Measurements from ENCODE around the gene ACTN3.
A peak's percentile ranks its signal among the peaks of the same experiment; 100 is the strongest.

Gene ACTN3

DNA sequence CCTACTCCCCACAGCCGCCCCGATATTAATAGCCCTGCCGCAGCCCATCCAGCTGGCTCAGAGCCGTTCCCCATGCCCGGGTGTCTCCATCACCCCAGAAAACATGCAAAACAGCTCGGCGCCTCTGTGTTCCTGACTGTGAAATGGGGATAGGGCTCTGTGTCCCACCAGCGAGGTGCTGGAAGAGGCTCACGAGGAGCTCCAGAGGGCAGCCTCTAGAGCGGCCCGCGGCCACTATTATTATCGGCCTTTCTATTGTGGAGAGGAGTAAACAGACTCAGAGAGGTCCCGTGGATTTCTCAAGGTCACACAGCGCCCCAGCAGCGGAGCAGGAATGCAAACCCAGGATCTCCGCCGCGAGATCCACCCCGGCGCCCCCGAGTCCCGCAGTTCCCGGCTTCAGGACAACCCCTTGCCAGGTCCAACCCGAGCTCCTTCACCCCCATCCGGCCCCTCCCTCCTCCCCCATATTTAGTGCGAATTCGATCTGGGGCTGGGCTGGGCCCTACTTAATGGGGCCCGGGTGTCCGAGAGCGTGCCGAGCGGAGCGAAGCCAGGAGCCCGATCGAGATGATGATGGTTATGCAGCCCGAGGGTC lies at the start of gene ACTN3:
ACTN3 (plus strand) TSS at position 536 of the 598 bp plus-strand sequence; CDS start at position 571, 35 bp downstream.
- peak within 1 kb of the TSS; percentile 80 for H2AFZ ChIP-seq (ENCODE audit: low read length)

DNA sequence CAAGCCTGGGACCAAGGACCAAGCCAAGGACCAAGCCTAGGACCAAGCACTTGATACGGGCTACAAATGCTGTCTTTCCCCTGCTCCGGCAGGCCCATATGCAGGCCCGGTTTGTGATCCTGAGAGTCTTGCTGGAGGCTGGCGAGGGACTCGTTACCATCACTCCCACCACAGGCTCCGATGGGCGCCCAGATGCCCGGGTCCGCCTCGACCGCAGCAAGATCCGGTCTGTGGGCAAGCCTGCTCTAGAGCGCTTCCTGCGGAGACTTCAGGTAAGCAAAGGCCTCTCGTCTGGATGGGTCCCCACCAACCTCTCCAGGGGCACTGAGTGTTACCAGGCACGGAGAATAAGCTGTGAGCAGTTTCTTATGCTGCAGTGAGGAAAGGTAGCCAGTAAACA lies 49.5 kb upstream of the ACTN3 start:
- H4K20me1 ChIP-seq (ENCODE audit: insufficient read depth, low read length, poor library complexity, severe bottlenecking): no peaks in the 10 kb centered on the region
- H2AFZ ChIP-seq (ENCODE audit: low read length): no peak overlapping the region
- H3K4me1 ChIP-seq (ENCODE audit: insufficient read depth, low read length, poor library complexity, severe bottlenecking): no peaks in the 10 kb centered on the region
- H3K4me2 ChIP-seq (ENCODE audit: low read depth, low read length, poor library complexity, severe bottlenecking): no peak overlapping the region
- H3F3A ChIP-seq (ENCODE audit: low read depth): no peaks in the 10 kb centered on the region
- peaks cover 13% of the 10 kb centered on the region; the same call in 1 of the 2 replicates for H3K36me3 ChIP-seq (ENCODE audit: insufficient read depth, low read length)
- no peaks in the 10 kb centered on the region for H3K27me3 ChIP-seq (ENCODE audit: insufficient read depth, low read length, poor library complexity, severe bottlenecking)
- no peaks in the 10 kb centered on the region for H3K9me3 ChIP-seq (ENCODE audit: insufficient read depth, low read depth, low read length)
- H3K9ac ChIP-seq (ENCODE audit: low read depth, low read length, poor library complexity, severe bottlenecking): no peak overlapping the region
- no peaks in the 10 kb centered on the region for H3K9me2 ChIP-seq (replicated peaks; ENCODE audit: low read depth, low read length)
- no peak overlapping the region for H3K4me3 ChIP-seq (ENCODE audit: low read length, poor library complexity, severe bottlenecking)
- H3K79me2 ChIP-seq (ENCODE audit: insufficient read depth, low read length): no peaks in the 10 kb centered on the region
- TF ChIP-seq EZH2phosphoT487 (IDR thresholded peaks at IDR 0.05; ENCODE audit: borderline replicate concordance): no peak
- TF ChIP-seq, protein P1, sequence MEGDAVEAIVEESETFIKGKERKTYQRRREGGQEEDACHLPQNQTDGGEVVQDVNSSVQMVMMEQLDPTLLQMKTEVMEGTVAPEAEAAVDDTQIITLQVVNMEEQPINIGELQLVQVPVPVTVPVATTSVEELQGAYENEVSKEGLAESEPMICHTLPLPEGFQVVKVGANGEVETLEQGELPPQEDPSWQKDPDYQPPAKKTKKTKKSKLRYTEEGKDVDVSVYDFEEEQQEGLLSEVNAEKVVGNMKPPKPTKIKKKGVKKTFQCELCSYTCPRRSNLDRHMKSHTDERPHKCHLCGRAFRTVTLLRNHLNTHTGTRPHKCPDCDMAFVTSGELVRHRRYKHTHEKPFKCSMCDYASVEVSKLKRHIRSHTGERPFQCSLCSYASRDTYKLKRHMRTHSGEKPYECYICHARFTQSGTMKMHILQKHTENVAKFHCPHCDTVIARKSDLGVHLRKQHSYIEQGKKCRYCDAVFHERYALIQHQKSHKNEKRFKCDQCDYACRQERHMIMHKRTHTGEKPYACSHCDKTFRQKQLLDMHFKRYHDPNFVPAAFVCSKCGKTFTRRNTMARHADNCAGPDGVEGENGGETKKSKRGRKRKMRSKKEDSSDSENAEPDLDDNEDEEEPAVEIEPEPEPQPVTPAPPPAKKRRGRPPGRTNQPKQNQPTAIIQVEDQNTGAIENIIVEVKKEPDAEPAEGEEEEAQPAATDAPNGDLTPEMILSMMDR (conservative IDR thresholded peaks at IDR 0.05; ENCODE audit: low read length): no peak

More for the DNA sequence above, at the start of gene ACTN3:
- no peaks in the 10 kb centered on the region for H3K27me3 ChIP-seq (ENCODE audit: insufficient read depth, low read length, poor library complexity, severe bottlenecking)
- H3K9me3 ChIP-seq (ENCODE audit: insufficient read depth, low read depth, low read length): no peaks in the 10 kb centered on the region
- peaks cover 16% of the 10 kb centered on the region for H3K4me1 ChIP-seq (ENCODE audit: insufficient read depth, low read length, poor library complexity, severe bottlenecking)
- TF ChIP-seq, protein P1 (conservative IDR thresholded peaks at IDR 0.05; ENCODE audit: low read length): no peak
- TF ChIP-seq EZH2phosphoT487 (IDR thresholded peaks at IDR 0.05; ENCODE audit: borderline replicate concordance): no peak
- H3K79me2 ChIP-seq (ENCODE audit: insufficient read depth, low read length): peaks cover 35% of the 10 kb centered on the region
- H3K9me2 ChIP-seq (replicated peaks; ENCODE audit: low read depth, low read length): no peaks in the 10 kb centered on the region
- H3K9ac ChIP-seq (ENCODE audit: low read depth, low read length, poor library complexity, severe bottlenecking): peak within 1 kb of the TSS; percentile 93
- peak within 1 kb of the TSS; percentile 94 for H3K4me3 ChIP-seq (ENCODE audit: low read length, poor library complexity, severe bottlenecking)
- H4K20me1 ChIP-seq (ENCODE audit: insufficient read depth, low read length, poor library complexity, severe bottlenecking): no peaks in the 10 kb centered on the region
- no peaks in the 10 kb centered on the region; the same call in 1 of the 2 replicates for H3K36me3 ChIP-seq (ENCODE audit: insufficient read depth, low read length)
- peaks cover 4% of the 10 kb centered on the region; the same call in 1 of the 2 replicates for H3F3A ChIP-seq (ENCODE audit: low read depth)
- H3K4me2 ChIP-seq (ENCODE audit: low read depth, low read length, poor library complexity, severe bottlenecking): peak within 1 kb of the TSS; percentile 95

DNA sequence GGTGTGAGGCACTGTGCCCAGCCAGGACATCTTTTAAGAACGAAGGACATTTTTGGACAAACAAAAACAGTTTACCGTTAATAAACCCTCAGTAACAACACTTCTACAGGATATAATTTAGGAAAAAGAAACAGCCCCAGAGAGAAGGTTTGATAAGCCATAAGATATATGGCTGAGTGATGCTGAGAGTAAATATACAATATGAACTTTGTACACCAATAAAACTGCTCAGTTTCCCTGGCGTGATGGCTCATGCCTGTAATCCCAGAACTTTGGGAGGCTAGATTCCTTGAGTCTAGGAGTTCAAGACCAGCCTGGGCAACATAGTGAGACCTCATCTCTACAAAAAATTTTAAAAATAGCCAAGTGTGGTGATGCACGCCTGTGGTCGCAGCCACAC lies 48.2 kb upstream of the ACTN3 start:
- Histone ChIP-seq H3K4me2 (ENCODE audit: low read depth, low read length, poor library complexity, severe bottlenecking) (no peak overlapping the region), H2AFZ (ENCODE audit: low read length) (no peak overlapping the region), H3K36me3 (ENCODE audit: insufficient read depth, low read length) (peaks cover 4% of the 10 kb centered on the region; the same call in 1 of the 2 replicates), H3K4me3 (ENCODE audit: low read length, poor library complexity, severe bottlenecking) (no peak overlapping the region), H3K9me3 (ENCODE audit: insufficient read depth, low read depth, low read length) (no peaks in the 10 kb centered on the region), H3K27me3 (ENCODE audit: insufficient read depth, low read length, poor library complexity, severe bottlenecking) (no peaks in the 10 kb centered on the region), H3K4me1 (ENCODE audit: insufficient read depth, low read length, poor library complexity, severe bottlenecking) (no peaks in the 10 kb centered on the region), H4K20me1 (ENCODE audit: insufficient read depth, low read length, poor library complexity, severe bottlenecking) (no peaks in the 10 kb centered on the region), H3F3A (ENCODE audit: low read depth) (no peaks in the 10 kb centered on the region), H3K79me2 (ENCODE audit: insufficient read depth, low read length) (no peaks in the 10 kb centered on the region), H3K9ac (ENCODE audit: low read depth, low read length, poor library complexity, severe bottlenecking) (no peak overlapping the region), H3K9me2 (replicated peaks; ENCODE audit: low read depth, low read length) (no peaks in the 10 kb centered on the region)
- TF ChIP-seq, protein P1 (conservative IDR thresholded peaks at IDR 0.05; ENCODE audit: low read length): no peak
